Liver (tissue), 9 donors: ENCODE results near the gene NAT9. TPM values are rescaled to one million over a fixed set of nuclear protein-coding genes. Genes with fewer than 3 reads are reported as not detected.

Source experiments
- DNase-seq: peaks from one replicate; pipeline ENCODE4 v3.0.0-alpha.2; 2017; ENCODE audit warnings: low spot score
- H3K27ac ChIP-seq, 2 donors: one replicate each; pipeline ENCODE4 v1.7.0; 2013; ENCODE audit warnings: inconsistent platforms in 2 of 2, low read length in 2 of 2, control low read depth in 1 of 2, low read depth in 1 of 2, mild to moderate bottlenecking in 1 of 2
- H3K27me3 ChIP-seq, 4 donors: one replicate each; pipeline versions ENCODE4 v1.6.1 to v1.7.0; 2013; ENCODE audit warnings: low read length in 3 of 4, inconsistent platforms in 1 of 4, mild to moderate bottlenecking in 1 of 4, moderate library complexity in 1 of 4; ENCODE audit not compliant: control insufficient read depth in 4 of 4, insufficient read depth in 4 of 4
- H3K36me3 ChIP-seq, 4 donors: one replicate each; pipeline versions ENCODE4 v1.6.1 to v1.7.0; 2013; ENCODE audit warnings: low read length in 3 of 4, mild to moderate bottlenecking in 3 of 4, low read depth in 1 of 4, moderate library complexity in 1 of 4; ENCODE audit not compliant: control insufficient read depth in 4 of 4, insufficient read depth in 3 of 4
- H3K4me1 ChIP-seq, 4 donors: one replicate each; pipeline versions ENCODE4 v1.6.1 to v1.7.0; 2013; ENCODE audit warnings: low read length in 3 of 4, mild to moderate bottlenecking in 3 of 4, moderate library complexity in 1 of 4; ENCODE audit not compliant: control insufficient read depth in 4 of 4, insufficient read depth in 4 of 4
- H3K4me3 ChIP-seq, 3 donors: one replicate each; pipeline versions ENCODE4 v1.6.1 to v1.7.0; 2013; ENCODE audit warnings: low read length in 3 of 3, control low read depth in 1 of 3, low read depth in 1 of 3, mild to moderate bottlenecking in 1 of 3
- H3K9ac ChIP-seq, 2 donors: one replicate each; pipeline ENCODE4 v1.7.0; 2013; ENCODE audit warnings: low read length in 2 of 2, mild to moderate bottlenecking in 2 of 2, moderate library complexity in 2 of 2, control low read depth in 1 of 2, low read depth in 1 of 2
- H3K9me3 ChIP-seq, 4 donors: one replicate each; pipeline versions ENCODE4 v1.6.1 to v1.7.0; 2013; ENCODE audit warnings: low read length in 3 of 4; ENCODE audit not compliant: control insufficient read depth in 4 of 4
- ATF3 ChIP-seq: IDR thresholded peaks from 2 replicates; pipeline ENCODE4 v1.6.1; 2016; ENCODE audit warnings: antibody characterized with exemption
- CTCF ChIP-seq: fragments of 150-350 bp; IDR thresholded peaks from 2 replicates; pipeline ENCODE4 v1.5.1; 2017; ENCODE audit warnings: improper control_type of control experiment, low read depth, low read length; ENCODE audit not compliant: missing input control
- EGR1 ChIP-seq, 2 donors: IDR thresholded peaks; 2 replicates each; pipeline ENCODE4 v1.6.1; 2016 to 2018; ENCODE audit warnings: antibody characterized with exemption in 2 of 2, low read depth in 2 of 2
- FOXA1 ChIP-seq: IDR thresholded peaks from 2 replicates; pipeline ENCODE4 v1.6.1; 2016; ENCODE audit warnings: antibody characterized with exemption
- FOXA2 ChIP-seq: IDR thresholded peaks from 2 replicates; pipeline ENCODE4 v1.6.1; 2016; ENCODE audit warnings: antibody characterized with exemption
- GABPA ChIP-seq, 2 donors: IDR thresholded peaks in 1 of 2; conservative IDR thresholded peaks in 1 of 2; 2 replicates each; pipeline ENCODE4 v1.6.1; 2016; ENCODE audit warnings: antibody characterized with exemption in 2 of 2, mild to moderate bottlenecking in 1 of 2, moderate library complexity in 1 of 2
- HNF4A ChIP-seq, 2 donors: conservative IDR thresholded peaks; 2 replicates each; pipeline ENCODE4 v1.6.1; 2016; ENCODE audit warnings: antibody characterized with exemption in 2 of 2, mild to moderate bottlenecking in 2 of 2
- HNF4G ChIP-seq: IDR thresholded peaks from 2 replicates; pipeline ENCODE4 v1.6.1; 2016; ENCODE audit warnings: antibody characterized with exemption
- JUND ChIP-seq, 2 donors: IDR thresholded peaks; 2 replicates each; pipeline ENCODE4 v1.6.1; 2016; ENCODE audit warnings: antibody characterized with exemption in 2 of 2
- MAX ChIP-seq: IDR thresholded peaks from 2 replicates; pipeline ENCODE4 v1.6.1; 2016; ENCODE audit warnings: antibody characterized with exemption
- NR2F2 ChIP-seq: IDR thresholded peaks from 2 replicates; pipeline ENCODE4 v1.6.1; 2016; ENCODE audit warnings: antibody characterized with exemption
- RAD21 ChIP-seq, 2 donors: IDR thresholded peaks; 2 replicates each; pipeline ENCODE4 v1.6.1; 2016; ENCODE audit warnings: antibody characterized with exemption in 2 of 2, mild to moderate bottlenecking in 2 of 2
- REST ChIP-seq: IDR thresholded peaks from 2 replicates; pipeline ENCODE4 v1.6.1; 2016; ENCODE audit warnings: antibody characterized with exemption, mild to moderate bottlenecking
- RXRA ChIP-seq, 2 donors: IDR thresholded peaks; 2 replicates each; pipeline ENCODE4 v1.6.1; 2017 to 2018; ENCODE audit warnings: antibody characterized with exemption in 2 of 2, mild to moderate bottlenecking in 1 of 2
- SP1 ChIP-seq: IDR thresholded peaks from 2 replicates; pipeline ENCODE4 v1.6.1; 2018; ENCODE audit warnings: antibody characterized with exemption, mild to moderate bottlenecking
- TAF1 ChIP-seq: conservative IDR thresholded peaks from 2 replicates; pipeline ENCODE4 v1.6.1; 2016; ENCODE audit warnings: antibody characterized with exemption, mild to moderate bottlenecking
- YY1 ChIP-seq: IDR thresholded peaks from 2 replicates; pipeline ENCODE4 v1.6.1; 2016; ENCODE audit warnings: antibody characterized with exemption, mild to moderate bottlenecking
- ZBTB33 ChIP-seq: IDR thresholded peaks from 2 replicates; pipeline ENCODE4 v1.6.1; 2016; ENCODE audit warnings: antibody characterized with exemption
- WGBS: extraction: QIAGEN DNeasy Blood & Tissue Kit; methylation state at CpG from one replicate; pipeline ENCODE4 v1.1.7; 2013; 5-methylcytosine and 5-hydroxymethylcytosine counted together
- polyA plus RNA-seq, 2 donors: library from polyadenylated mRNA; stranded (reverse) in 1 of 2; unstranded in 1 of 2; fragments of 200-250 nt in 1 of 2; fragments of >200 nt in 1 of 2; fragmentation: Nextera tagmentation in 1 of 2; extraction: Ambion mirVana in 1 of 2; gene quantifications; one replicate each; pipeline versions ENCODE4 v1.2.1 to v1.2.3, GENCODE V29; 2013 to 2015
- total RNA-seq, 2 donors: library from RNA; depleted of rRNA; stranded (reverse); fragments of >200 nt; gene quantifications; one replicate each; pipeline ENCODE4 v1.2.3, GENCODE V29; 2014
- donor health status: healthy.
- donor health status: healthy.
- donor health status: healthy.
- donor health status: healthy.
- donor health status: healthy.

NAT9 gene
- total and polyA plus RNA-seq, 4 donors, result 8.1 to 25.5 (median 17.1) TPM

- TF ChIP-seq ATF3, result no peak
- no peak for TF ChIP-seq YY1
- TF ChIP-seq NR2F2, result no peak
These were observed 26.7 kb downstream of the NAT9 start (continued) for GRCh38 chr17:74749279-74750038.

GRCh38 chr17:74748529-74749278 lies 27.4 kb downstream of the NAT9 start, which contains the start of gene NHERF1:
Gene NHERF1 (plus strand): TSS chr17:74748628. CDS start chr17:74748847, 219 bp downstream.
- H3K4me3 ChIP-seq, result peak within 1 kb of the TSS; percentile 76 to 96 (median 94)
- no peaks in the 10 kb centered on the region for H3K36me3 ChIP-seq
- peak within 1 kb of the TSS; percentile 83 to 89 for H3K27ac ChIP-seq
- peak; percentile 94 for DNase-seq
- WGBS, result under 1% methylated on average over 90 of the region's 90 CpGs
- TF ChIP-seq RXRA (IDR thresholded peaks at IDR 0.05), result no peak
- TF ChIP-seq REST, result peak; percentile 80
- no peak for TF ChIP-seq MAX
- no peak for TF ChIP-seq CTCF
- TF ChIP-seq HNF4A (conservative IDR thresholded peaks at IDR 0.05), result no peak
- no peak for TF ChIP-seq FOXA2
- no peak for TF ChIP-seq JUND (IDR thresholded peaks at IDR 0.05)
- peak in 1 of 2 donors; percentile 17 for TF ChIP-seq RAD21 (IDR thresholded peaks at IDR 0.05)
- TF ChIP-seq EGR1 (IDR thresholded peaks at IDR 0.05; ENCODE audit: low read depth in 2 of 2), result no peak
- TF ChIP-seq SP1, result peak; percentile 34
- peak; percentile 29 for TF ChIP-seq YY1
- peak; percentile 97 for TF ChIP-seq TAF1
- no peak for TF ChIP-seq ZBTB33
- TF ChIP-seq HNF4G, result no peak
- no peak for TF ChIP-seq ATF3
- TF ChIP-seq GABPA (IDR thresholded peaks at IDR 0.05 in 1 of 2, conservative IDR thresholded peaks at IDR 0.05 in 1 of 2), result no peak
- TF ChIP-seq FOXA1, result no peak
- H3K9ac ChIP-seq, result peak within 1 kb of the TSS; percentile 77 to 95
- no peaks in the 10 kb centered on the region for H3K9me3 ChIP-seq
- peaks cover 21 to 59% (median 41%) of the 10 kb centered on the region in 4 donors for H3K4me1 ChIP-seq
- no peaks in the 10 kb centered on the region for H3K27me3 ChIP-seq
